Memory B cell (primary cell): Measurements from ENCODE around the gene NOP58.
"Not testable (repeated sequence)": the region's sequence is repeated elsewhere in the genome, so short reads cannot be mapped to it uniquely, and the experiment has no call there.

Experiments
- ATAC-seq: fragments of 150-1000 bp; cut with Tn5 transposase; 2 replicates; pipeline ENCODE4 v1.10.0; 2021; ENCODE audit warnings: low read depth, mild to moderate bottlenecking, moderate library complexity
- DNase-seq, 2 donors: peaks; one replicate each; pipeline ENCODE4 v3.0.0; 2022; ENCODE audit warnings: low spot score in 2 of 2
- H3K27ac Mint-ChIP-seq: one replicate; pipeline ENCODE4 v1.8.0; 2022; ENCODE audit warnings: mild to moderate bottlenecking, moderate library complexity, mixed read lengths
- H3K27me3 Mint-ChIP-seq: one replicate; pipeline ENCODE4 v1.8.0; 2022; ENCODE audit warnings: mixed read lengths
- H3K36me3 Mint-ChIP-seq: one replicate; pipeline ENCODE4 v1.8.0; 2022; ENCODE audit warnings: mild to moderate bottlenecking, mixed read lengths
- H3K4me1 Mint-ChIP-seq: one replicate; pipeline ENCODE4 v1.8.0; 2022; ENCODE audit warnings: mixed read lengths
- H3K4me3 Mint-ChIP-seq: one replicate; pipeline ENCODE4 v1.8.0; 2022; ENCODE audit warnings: mild to moderate bottlenecking, moderate library complexity, mixed read lengths
- H3K9me3 Mint-ChIP-seq: one replicate; pipeline ENCODE4 v1.8.0; 2022; ENCODE audit warnings: mixed read lengths

NOP58 gene

DNA sequence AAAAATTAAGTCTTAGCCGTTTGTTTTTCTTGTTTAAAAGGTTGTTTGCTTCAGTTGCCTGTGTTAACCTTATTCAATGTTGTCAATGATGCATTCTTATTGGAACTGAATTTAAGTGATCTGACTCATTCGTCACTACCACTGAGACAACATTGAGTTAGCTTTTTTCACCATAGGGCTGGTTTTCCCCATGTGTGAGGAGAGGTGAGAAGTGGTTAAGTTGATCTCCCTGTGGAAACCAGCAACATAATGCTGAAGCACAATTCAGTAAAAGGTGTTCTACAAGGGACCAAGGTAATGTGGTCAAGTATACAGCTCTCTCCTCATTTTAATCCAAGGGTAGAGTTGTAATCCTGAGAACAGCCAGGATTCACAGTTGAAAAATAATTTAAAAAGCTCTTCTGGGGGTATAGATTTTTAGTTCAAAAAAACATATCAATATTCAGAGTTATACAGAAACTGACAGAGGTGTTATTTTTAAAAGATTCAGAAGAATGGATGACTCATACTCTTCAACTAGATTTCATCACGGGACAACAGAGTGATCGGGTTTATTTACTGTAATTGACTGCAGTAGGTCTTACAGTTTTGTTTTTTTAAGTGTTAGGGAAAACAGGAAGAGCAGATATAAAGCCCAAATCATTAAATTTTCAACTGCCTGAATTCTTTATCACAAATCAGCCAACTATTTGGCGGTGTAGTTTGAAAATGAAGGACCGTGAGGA, 12.6 kb downstream of the NOP58 start:
- DNase-seq (no peak), ATAC-seq (no peak)
- peaks cover 16% of the 10 kb centered on the region for H3K36me3 Mint-ChIP-seq
- no peaks in the 10 kb centered on the region for H3K27me3 Mint-ChIP-seq
- peak overlapping the region; percentile 70 for H3K27ac Mint-ChIP-seq
- peaks cover 3% of the 10 kb centered on the region for H3K4me1 Mint-ChIP-seq
- H3K9me3 Mint-ChIP-seq: no peaks in the 10 kb centered on the region
- H3K4me3 Mint-ChIP-seq: no peak overlapping the region

DNA sequence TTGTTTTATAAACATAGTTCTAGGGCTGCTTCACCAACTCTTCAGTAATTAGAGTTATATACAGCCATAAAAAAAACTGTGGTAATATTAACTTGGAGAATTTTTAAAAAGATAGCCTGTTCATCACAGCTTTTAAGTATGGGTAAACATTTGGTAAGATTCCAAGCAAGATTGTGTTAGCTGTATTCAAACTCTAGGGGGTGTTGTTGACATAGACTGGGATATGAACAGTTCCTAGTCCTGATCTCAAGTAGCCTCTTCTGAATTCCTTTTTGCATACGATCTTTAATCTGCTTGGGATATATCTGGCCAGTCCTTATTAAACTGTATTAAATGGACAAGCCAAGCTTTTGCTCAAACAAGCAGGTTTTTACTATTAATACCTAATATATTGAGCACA, 13.4 kb downstream of the NOP58 start:
- Mint-ChIP-seq H3K36me3 (peaks cover 16% of the 10 kb centered on the region), H3K27ac (no peak overlapping the region), H3K27me3 (no peaks in the 10 kb centered on the region), H3K4me1 (peaks cover 3% of the 10 kb centered on the region), H3K4me3 (no peak overlapping the region), H3K9me3 (no peaks in the 10 kb centered on the region)
- DNase-seq: no peak
- ATAC-seq: no peak

DNA sequence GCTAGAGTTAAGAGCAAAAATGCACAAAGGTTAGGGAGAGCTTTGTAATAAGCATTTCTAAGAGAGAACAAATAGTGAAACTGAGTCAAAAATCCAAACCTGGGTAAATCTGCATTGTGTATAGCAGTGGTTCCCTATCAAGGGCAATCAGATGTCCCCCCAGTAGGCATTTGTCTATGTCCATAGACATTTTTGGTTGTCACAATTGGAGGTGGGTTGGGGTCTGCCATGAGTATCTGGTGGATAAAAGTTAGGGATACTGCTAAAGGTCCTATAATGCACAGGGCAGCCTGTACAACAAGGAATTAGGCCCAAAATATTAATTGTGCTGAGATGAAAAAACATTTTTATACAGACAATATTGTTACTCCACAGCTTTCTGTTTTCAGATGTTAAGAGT, 21.0 kb downstream of the NOP58 start:
- ATAC-seq: no peak
- H3K36me3 Mint-ChIP-seq: peaks cover 20% of the 10 kb centered on the region
- H3K4me3 Mint-ChIP-seq: no peak overlapping the region
- no peaks in the 10 kb centered on the region for H3K27me3 Mint-ChIP-seq
- no peaks in the 10 kb centered on the region for H3K4me1 Mint-ChIP-seq
- no peaks in the 10 kb centered on the region for H3K9me3 Mint-ChIP-seq
- no peak for DNase-seq
- H3K27ac Mint-ChIP-seq: no peak overlapping the region

DNA sequence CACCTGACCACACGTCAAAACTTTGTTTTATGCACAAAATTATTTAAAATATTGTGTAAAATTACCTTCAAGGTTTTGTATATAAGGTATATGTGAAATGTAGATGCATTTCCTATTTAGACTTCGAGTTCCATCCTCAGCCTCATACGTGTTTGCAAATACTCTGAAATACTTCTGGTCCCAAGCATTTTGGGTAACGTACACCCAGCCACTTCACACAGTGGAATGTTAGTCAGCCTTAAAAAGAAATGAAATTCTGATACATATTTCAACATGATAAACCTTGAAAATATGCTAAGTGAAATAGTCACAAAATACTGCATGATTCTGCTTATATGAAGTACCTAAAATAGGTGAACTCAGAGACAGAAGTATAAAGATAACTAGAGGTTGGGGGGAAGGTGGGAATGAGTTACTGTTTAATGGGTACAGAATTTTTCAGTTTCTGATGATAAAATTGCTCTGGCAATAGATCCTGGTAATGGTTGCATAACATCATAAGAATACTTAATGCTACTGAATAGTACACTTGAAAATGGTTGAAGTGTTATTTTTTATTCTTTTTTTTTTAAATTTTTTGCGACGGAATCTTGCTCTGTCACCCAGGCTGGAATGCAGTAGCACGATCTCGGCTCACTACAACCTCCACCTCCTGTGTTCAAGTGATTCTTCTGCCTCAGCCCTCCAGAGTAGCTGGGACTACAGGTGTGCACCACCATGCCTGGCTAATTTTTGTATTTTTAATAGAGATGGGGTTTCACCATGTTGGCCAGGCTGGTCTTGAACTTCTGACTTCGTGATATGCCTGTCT, 24.0 kb downstream of the NOP58 start:
- Mint-ChIP-seq H3K27ac (no peak overlapping the region), H3K27me3 (no peaks in the 10 kb centered on the region), H3K9me3 (no peaks in the 10 kb centered on the region), H3K36me3 (peaks cover 19% of the 10 kb centered on the region), H3K4me3 (no peak overlapping the region), H3K4me1 (no peaks in the 10 kb centered on the region)
- no peak for ATAC-seq
- DNase-seq: no peak

DNA sequence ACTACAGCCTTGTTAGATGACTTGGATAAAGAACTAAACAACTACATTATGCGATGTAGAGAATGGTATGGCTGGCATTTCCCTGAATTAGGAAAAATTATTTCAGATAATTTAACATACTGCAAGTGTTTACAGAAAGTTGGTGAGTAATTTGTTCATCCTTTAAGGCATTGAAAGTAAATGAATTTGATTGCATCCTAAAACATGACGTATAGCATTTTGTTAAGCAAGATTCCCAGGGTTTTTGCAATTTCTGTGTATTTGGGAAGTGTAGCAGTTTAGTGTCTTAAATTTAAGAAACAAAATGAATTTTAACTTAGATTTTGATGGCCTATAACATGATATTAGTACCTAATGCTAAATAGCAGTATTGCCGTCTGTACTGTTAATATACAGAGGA, 24.8 kb downstream of the NOP58 start:
- ATAC-seq: no peak
- Mint-ChIP-seq H3K4me3 (no peak overlapping the region), H3K4me1 (no peaks in the 10 kb centered on the region), H3K27ac (no peak overlapping the region), H3K9me3 (no peaks in the 10 kb centered on the region), H3K36me3 (peaks cover 17% of the 10 kb centered on the region), H3K27me3 (no peaks in the 10 kb centered on the region)
- DNase-seq: no peak

DNA sequence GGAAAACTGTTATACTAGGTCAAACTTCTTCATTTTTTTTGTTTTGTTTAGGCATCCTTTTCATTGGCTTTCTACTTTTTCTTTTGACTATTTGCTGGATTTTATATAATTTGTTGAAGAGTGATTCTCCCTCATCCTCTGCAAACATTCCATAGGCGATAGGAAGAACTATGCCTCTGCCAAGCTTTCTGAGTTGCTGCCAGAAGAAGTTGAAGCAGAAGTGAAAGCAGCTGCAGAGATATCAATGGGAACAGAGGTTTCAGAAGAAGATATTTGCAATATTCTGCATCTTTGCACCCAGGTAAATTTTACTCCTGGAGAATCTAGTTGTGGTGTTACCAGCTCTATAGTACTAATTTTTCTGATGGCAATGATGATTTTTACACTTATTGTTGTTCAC, 25.4 kb downstream of the NOP58 start:
- H3K36me3 Mint-ChIP-seq: peaks cover 19% of the 10 kb centered on the region
- ATAC-seq (no peak), DNase-seq (no peak)
- H3K27me3 Mint-ChIP-seq: no peaks in the 10 kb centered on the region
- H3K9me3 Mint-ChIP-seq: no peaks in the 10 kb centered on the region
- no peak overlapping the region for H3K4me3 Mint-ChIP-seq
- H3K4me1 Mint-ChIP-seq: no peaks in the 10 kb centered on the region
- peak overlapping the region; percentile 45 for H3K27ac Mint-ChIP-seq

DNA sequence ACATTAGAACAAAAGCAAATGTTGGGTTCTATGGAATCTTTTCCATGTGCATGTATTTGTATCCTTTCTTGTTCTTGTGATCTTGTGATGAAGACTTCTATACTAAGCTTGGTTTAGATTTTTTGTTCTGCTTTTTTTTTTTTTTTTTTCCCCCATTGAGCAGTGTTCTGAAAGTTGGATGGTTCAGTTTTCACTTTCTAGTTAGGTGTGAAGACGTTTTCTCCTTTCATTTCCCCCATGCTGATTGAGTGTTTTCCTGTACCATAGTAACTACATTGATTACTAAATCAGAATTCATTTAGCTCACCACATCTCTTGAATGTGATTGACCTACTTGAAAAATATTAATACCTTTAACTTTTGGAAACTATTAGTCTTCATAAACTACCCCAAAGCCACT, 34.1 kb downstream of the NOP58 start:
- no peak for DNase-seq
- Mint-ChIP-seq H3K9me3 (no peaks in the 10 kb centered on the region), H3K4me3 (no peak overlapping the region), H3K4me1 (peaks cover 2% of the 10 kb centered on the region), H3K27me3 (no peaks in the 10 kb centered on the region), H3K27ac (peak overlapping the region; percentile 15), H3K36me3 (peaks cover 39% of the 10 kb centered on the region)
- ATAC-seq: peak; percentile 66

DNA sequence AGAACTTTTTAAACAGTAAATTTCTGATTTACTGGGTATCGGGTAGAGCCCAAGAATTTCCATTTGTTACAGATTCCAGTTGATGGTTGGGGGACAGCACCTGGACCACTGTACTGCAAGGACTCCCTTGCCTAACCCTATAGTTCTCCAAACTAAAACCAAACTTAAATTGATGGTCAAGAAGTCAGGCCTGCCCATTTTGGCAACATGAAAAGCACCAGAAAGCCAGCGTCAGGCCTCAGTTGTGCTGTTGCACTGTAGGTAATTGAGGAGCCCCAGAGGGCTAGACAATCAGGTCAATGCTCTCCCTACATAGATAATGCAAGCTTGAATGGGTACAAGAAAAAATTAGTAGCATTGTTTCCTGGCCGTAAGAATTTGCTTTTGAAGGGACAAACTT, 40.5 kb downstream of the NOP58 start:
- no peak overlapping the region for H3K27ac Mint-ChIP-seq
- no peaks in the 10 kb centered on the region for H3K9me3 Mint-ChIP-seq
- DNase-seq: no peak
- no peak for ATAC-seq
- no peaks in the 10 kb centered on the region for H3K27me3 Mint-ChIP-seq
- H3K4me3 Mint-ChIP-seq: no peak overlapping the region
- H3K36me3 Mint-ChIP-seq: peaks cover 20% of the 10 kb centered on the region
- H3K4me1 Mint-ChIP-seq: peaks cover 2% of the 10 kb centered on the region

DNA sequence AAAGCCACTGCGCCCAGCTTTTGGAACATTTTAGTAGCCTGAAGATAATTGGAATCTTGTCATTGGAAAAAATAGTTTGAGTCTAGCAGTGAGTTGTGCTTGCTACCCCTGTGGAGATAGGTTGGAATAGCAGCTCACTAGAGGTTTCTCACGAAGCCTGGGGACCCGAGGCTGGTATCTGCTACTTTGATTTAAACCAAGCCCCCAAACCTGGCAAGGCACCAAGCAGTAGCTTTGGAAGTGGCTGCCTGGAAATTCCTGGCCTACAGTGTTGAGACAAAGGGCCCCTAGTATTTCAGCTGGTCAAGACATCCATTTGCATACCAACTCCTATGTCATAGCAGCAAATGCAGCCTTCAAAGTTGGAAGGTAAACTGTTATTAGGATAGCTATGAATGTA, 42.1 kb downstream of the NOP58 start:
- H3K4me1 Mint-ChIP-seq: no peaks in the 10 kb centered on the region
- no peak for ATAC-seq
- H3K36me3 Mint-ChIP-seq: peaks cover 11% of the 10 kb centered on the region

DNA sequence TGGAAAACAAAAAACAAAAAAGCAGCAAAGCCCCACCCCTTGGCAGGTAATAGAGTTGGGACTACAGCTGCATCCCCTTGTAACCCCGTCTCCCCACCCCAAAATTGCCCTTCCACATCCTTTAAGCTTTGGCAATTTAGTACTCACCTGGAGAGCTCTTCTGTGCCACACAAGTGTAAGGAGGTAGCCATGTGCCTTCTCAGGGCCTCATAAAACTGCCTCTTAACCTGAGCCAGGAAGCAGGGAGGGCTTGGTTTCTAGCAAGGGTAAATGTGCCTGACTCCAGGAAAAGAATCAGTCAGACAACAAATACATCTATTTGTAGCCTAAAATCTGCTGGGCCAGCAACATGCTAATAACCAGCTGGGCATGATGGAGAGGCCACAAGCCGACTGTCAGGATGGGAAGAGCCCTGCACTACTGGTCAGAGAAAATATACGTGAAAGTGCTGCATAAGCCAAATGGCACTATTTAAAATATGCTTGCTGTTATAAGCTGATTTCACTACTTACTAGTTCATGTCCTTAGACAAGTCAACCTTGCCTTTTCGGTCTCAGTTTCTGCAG, 46.3 kb downstream of the NOP58 start:
- H3K27me3 Mint-ChIP-seq: no peaks in the 10 kb centered on the region
- H3K9me3 Mint-ChIP-seq: no peaks in the 10 kb centered on the region
- DNase-seq (no peak), ATAC-seq (no peak)
- H3K4me1 Mint-ChIP-seq: no peaks in the 10 kb centered on the region
- H3K36me3 Mint-ChIP-seq: peaks cover 3% of the 10 kb centered on the region
- no peak overlapping the region for H3K27ac Mint-ChIP-seq
- H3K4me3 Mint-ChIP-seq: no peak overlapping the region

More for the DNA sequence above, 42.1 kb downstream of the NOP58 start:
- H3K27ac Mint-ChIP-seq: no peak overlapping the region
- no peaks in the 10 kb centered on the region for H3K9me3 Mint-ChIP-seq
- H3K27me3 Mint-ChIP-seq: no peaks in the 10 kb centered on the region
- no peak overlapping the region for H3K4me3 Mint-ChIP-seq
- no peak for DNase-seq

DNA sequence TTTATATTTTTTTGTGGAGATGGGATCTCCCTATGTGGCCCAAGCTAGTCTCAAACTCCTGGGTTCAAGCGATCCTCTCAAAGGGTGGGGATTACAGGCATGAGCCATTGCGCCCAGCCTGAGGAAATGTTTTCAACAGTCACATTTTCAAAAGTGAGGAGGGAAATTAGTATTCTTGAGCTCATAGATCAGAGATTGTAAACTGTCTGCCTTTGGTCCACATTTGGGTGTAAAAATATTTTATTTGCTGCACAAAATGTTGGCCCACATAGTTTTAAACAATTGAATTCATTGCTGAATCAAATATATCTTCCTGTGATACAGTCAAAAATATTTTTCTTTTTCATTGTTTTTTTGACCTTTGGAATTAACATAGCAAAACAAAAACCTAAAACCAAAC, 48.6 kb downstream of the NOP58 start:
- Mint-ChIP-seq H3K36me3 (peaks cover 6% of the 10 kb centered on the region), H3K4me3 (no peak overlapping the region)
- ATAC-seq: no peak

DNA sequence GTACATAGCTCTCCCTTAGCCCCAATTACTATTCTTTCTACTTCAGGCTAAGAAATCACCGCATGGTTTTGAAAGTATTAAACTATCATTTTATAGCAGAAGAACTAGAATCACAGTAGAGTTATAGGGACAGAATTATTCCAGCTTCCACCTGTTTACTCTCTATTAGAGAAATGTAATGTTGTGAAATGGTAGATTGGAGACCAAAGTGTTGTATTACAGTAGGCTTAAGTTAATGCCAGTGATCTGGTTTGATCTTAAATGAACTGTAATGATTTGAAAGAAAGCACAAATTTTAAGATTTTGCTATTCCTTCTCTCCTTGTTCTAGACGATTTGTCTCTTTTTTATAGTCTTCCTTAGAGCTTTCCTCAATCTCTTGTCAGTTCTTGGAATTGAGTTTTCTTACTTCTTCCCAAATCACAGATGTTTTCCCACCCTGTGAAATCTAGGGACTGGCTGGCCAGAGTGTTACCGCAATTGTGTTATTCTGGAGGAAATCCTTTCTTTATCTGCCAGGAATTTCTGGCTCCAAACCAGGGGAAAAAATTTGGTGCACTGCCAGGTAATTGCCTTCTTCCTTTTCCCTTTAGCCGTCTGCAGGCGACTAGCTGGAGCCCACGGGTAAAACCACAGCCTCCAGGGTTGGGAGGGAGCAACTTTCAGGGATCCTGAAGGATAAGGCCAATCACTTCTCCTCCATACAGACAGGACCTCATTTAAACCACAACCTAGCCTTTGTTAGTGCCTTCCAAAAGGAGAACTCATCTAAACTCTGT, 51.7 kb downstream of the NOP58 start:
- peaks cover 5% of the 10 kb centered on the region for H3K36me3 Mint-ChIP-seq
- H3K4me3 Mint-ChIP-seq: no peak overlapping the region
- ATAC-seq (no peak), DNase-seq (no peak)
- H3K27ac Mint-ChIP-seq: no peak overlapping the region
- no peaks in the 10 kb centered on the region for H3K4me1 Mint-ChIP-seq
- H3K27me3 Mint-ChIP-seq: no peaks in the 10 kb centered on the region
- no peaks in the 10 kb centered on the region for H3K9me3 Mint-ChIP-seq

More for the DNA sequence above, 48.6 kb downstream of the NOP58 start:
- H3K27me3 Mint-ChIP-seq: no peaks in the 10 kb centered on the region
- H3K27ac Mint-ChIP-seq: no peak overlapping the region
- no peak for DNase-seq
- no peaks in the 10 kb centered on the region for H3K9me3 Mint-ChIP-seq
- no peaks in the 10 kb centered on the region for H3K4me1 Mint-ChIP-seq

DNA sequence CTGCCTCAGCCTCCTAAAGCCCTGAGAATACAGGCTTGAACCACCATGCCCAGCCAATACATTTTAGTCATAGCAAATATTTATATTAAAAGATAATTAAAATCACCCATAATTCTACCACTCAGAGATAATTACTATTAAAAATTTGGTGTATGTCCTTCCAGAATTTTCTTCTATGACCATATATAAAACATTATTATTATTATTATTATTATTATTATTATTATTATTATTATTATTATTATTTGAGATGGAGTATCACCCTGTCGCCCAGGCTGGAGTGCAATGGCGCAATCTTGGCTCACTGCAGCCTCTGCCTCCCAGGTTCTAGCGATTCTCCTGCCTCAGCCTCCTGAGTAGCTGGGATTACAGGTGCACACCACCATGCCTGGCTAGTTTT, 54.8 kb downstream of the NOP58 start:
- DNase-seq, H3K4me1 Mint-ChIP-seq, H3K9me3 Mint-ChIP-seq, H3K4me3 Mint-ChIP-seq, H3K27me3 Mint-ChIP-seq, ATAC-seq, H3K27ac Mint-ChIP-seq: not testable (repeated sequence)
- peaks cover 21% of the 10 kb centered on the region for H3K36me3 Mint-ChIP-seq

DNA sequence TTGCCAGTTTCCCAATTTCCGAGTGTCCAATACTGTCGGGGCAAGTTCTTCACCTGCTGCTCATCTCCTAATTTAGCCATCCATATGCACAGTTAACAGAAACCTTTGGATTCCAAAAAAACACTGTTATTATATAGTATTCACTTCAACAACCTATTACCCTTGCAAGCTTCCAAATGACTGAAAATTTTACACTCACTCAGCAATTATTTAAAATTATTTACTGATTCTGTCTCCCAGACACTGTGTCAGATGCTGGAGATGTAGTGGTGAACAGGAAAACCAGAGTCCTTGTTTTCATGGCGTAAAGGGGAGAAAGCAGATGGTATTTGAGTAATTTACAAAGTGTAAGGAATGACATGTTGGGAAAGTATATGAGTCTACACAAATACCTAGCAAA, 56.9 kb downstream of the NOP58 start:
- ATAC-seq (no peak), DNase-seq (no peak)
- Mint-ChIP-seq H3K27me3 (no peaks in the 10 kb centered on the region), H3K27ac (no peak overlapping the region), H3K4me3 (no peak overlapping the region), H3K9me3 (no peaks in the 10 kb centered on the region), H3K36me3 (peaks cover 24% of the 10 kb centered on the region), H3K4me1 (no peaks in the 10 kb centered on the region)
